NT2/D1 (cell line): Measurements from ENCODE around the gene ZNF337.
"Not testable (repeated sequence)": the region's sequence is repeated elsewhere in the genome, so short reads cannot be mapped to it uniquely, and the experiment has no call there.

Source experiments
- YY1 ChIP-seq: IDR thresholded peaks from 2 replicates; pipeline ENCODE4 v1.6.1; 2011; ENCODE audit not compliant: insufficient read length, insufficient read depth
- ZNF274 ChIP-seq: IDR thresholded peaks from 2 replicates; pipeline ENCODE4 v1.6.1; 2011; ENCODE audit warnings: mild to moderate bottlenecking, low read depth, low read length

DNA sequence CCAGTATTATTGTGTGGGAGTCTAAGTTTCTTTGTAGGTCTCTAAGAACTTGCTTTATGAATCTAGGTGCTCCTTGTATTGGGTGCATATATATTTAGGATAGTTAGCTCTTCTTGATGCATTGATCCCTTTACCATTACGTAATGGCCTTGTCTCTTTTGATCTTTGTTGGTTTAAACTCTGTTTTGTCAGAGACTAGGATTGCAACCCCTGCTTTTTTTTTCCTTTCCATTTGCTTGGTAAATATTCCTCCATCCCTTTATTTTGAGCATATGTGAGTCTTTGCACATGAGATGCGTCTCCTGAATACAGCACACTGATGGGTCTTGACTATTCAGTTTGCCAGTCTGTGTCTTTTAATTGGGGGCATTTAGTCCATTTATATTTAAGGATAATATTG is 7.7 kb upstream of the ZNF337 start:
- TF ChIP-seq ZNF274, YY1: not testable (repeated sequence)
